Activated CD4-positive, alpha-beta T cell treated with anti-CD3 and anti-CD28 coated beads for 48 hours (primary cell): ENCODE results near the gene MAPK10.
"Not testable (repeated sequence)": the region's sequence is repeated elsewhere in the genome, so short reads cannot be mapped to it uniquely, and the experiment has no call there.

Experiments
- DNase-seq: peaks from one replicate; pipeline ENCODE4 v3.0.0-alpha.2; 2020

Gene MAPK10

GRCh38 chr4:86338521-86338920 is 21.3 kb downstream of the MAPK10 start:
- no peak for DNase-seq

DNA sequence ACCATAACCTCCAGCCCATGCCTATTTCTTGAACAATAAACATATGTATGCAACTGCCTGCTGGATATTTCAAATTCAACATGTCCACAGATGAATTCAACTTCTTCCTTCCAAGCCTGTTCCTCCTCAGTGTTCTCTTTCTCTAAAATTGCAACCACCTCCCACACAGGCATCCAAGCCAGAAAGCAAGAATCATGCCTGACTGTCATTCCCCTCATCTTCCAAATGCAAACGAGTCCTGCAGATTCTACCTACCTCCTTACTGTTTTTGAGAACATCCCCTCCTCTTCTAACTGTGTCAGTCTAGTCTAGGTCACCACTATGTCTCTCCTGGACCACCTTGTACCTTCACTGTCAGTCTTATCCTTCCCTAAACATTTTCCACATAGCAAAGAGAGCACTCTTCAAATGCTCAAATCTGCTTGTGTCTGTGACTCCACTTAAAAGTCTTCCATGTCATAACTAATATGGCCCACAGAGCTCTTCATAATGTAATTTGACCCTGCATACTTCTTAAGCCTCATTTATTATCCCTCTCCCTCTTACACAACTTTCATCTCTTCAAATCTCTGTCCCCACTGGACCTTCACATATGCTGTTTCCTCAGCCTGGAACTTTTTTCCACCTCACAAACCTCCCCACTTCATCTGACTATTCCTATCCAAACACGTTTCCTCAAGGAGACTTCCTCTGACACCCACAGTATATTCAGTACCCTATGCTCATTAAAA is 25.7 kb downstream of the MAPK10 start:
- no peak for DNase-seq

GRCh38 chr4:86333236-86333635 is 26.6 kb downstream of the MAPK10 start:
- DNase-seq: no peak

DNA sequence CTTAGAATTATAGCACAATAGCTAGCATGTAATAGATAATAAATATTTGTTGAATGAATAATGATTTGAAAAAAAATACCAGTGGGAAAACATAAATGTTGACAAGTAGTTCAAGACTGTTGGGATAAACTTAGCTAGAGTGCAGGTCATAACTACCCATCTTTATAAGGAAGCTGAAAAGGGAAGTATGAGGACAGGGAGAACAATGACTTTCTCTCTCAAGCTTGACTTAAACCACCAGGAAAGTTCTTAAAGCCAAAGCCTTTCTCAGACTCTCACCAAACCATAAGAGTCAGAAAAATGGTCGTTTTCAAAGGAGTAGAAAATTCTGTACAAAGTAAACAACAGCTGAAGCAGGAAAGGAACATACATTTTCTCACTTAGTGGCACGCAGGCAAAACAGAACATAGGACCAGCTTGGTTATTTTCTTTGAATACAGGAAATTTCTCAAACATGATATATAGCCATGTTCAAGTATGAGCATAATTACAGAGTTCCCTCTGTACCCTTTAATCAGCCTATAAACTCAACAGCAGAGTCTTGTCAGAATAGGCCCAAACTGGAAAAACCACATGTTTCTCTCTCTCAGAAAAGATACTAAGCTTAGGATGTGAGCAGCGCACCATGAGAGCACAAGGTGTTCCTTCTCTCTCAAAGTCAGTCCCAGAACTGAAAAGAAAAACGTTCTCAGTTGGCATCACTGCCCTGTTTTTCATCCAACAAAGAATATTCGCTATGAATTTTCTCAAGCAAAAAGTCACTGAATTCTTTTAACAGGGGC is 28.7 kb downstream of the MAPK10 start:
- no peak for DNase-seq

DNA sequence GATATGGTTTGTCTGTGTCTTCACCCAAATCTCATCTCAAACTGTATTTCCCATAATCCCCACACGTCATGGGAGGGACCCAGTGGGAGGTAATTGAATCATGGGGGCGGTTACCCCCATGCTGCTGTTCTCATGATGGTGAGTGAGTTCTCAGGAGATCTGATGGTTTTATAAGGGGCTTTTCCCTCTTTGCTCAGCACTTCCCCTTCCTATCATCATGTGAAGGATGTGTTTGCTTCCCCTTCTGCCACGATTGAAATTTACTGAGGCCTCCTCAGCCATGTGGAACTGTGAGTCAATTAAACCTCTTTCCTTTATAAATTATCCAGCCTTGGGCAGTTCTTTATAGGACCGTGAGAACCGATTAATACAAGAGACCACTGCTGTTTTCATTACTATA is 29.4 kb downstream of the MAPK10 start:
- DNase-seq: not testable (repeated sequence)

- DNase-seq: no peak
Observed at GRCh38 chr4:86329431-86329830, 30.4 kb downstream of the MAPK10 start.

GRCh38 chr4:86326400-86326799 is 33.5 kb downstream of the MAPK10 start:
- DNase-seq: no peak

DNA sequence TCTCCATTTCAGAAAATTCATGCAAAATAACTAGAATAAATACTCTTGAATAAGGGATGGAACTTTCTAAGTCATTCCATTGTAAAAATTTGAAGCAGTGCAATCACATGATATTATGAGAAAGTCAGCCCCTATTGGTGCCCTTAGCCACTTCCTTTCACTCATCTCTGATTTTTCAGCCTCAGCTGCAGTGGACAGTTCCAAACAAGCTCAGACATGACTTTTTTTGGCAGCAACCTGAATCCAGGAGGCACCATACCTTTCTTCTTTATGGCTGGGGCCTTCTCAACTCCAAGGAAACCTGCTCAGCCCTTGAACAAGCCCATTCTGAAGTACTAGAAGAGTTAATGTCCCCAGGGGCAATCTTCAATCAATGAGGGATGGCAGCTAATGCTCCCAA is 40.5 kb downstream of the MAPK10 start:
- no peak for DNase-seq

DNA sequence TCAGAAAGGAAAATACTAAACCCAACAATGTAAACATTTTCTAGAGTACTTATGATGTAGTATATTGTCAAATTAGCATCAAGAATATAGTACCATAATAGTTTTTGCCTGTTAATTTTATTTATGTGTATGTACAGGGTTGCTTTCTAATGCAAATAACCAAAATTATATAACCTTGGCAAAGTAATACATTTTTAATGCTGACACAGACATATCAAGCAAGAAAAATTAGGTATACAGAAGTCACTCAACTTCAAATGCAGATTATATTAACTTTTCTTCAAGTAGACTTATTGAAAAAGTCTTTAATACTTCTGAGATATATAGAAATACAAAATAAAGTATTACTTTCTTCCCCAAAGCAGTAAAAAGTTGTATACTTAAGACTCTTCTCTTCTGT is 44.3 kb downstream of the MAPK10 start:
- no peak for DNase-seq

GRCh38 chr4:86313656-86314055 is 46.2 kb downstream of the MAPK10 start:
- DNase-seq: no peak

GRCh38 chr4:86307432-86307831 is 52.4 kb downstream of the MAPK10 start:
- DNase-seq: no peak

- DNase-seq: no peak
Observed at GRCh38 chr4:86306816-86307215, 53.0 kb downstream of the MAPK10 start.

DNA sequence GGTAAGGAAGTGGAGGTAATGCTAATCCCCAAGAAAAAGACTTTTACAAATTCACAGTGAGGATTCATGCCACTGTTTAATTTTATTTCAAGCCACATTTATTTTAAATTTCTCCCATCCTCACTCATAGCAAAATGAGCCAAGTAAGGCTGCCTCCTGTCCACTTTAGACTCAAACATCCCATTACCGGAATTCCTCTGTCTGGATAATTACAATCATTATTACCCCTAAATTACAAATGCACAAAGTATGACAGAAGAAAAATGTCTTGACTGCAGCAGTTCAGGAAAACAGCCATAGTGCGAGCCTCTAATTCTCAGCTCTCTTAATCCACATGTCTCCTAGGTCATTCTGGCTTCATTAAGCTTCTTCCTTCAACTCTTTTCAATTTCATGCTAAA is 57.0 kb downstream of the MAPK10 start:
- DNase-seq: no peak

GRCh38 chr4:86302251-86302650 is 57.6 kb downstream of the MAPK10 start:
- no peak for DNase-seq

DNA sequence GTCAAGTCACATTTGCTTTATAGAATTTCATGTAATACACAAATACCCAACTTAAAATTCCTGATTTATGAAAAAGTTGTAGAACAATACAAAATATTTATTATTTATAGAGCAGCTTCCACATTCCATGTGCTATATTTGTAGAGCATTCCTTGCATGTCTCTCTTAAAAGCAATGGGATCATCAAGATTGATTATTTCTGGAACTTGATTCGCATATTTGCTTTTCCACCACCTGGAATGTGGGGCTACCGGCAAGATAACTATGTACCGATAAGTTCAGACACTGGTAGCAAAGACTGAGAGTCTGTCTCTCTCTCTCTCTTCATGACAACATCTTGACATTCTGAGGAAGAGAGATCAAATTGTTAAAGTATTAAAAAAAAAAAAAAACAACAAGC is 59.3 kb downstream of the MAPK10 start:
- DNase-seq: no peak

- DNase-seq: no peak
Observed at GRCh38 chr4:86296865-86297264, 63.0 kb downstream of the MAPK10 start.

- no peak for DNase-seq
Observed at GRCh38 chr4:86294883-86295282, 65.0 kb downstream of the MAPK10 start.

GRCh38 chr4:86291180-86291579 is 68.7 kb downstream of the MAPK10 start:
- DNase-seq: no peak

GRCh38 chr4:86286726-86287125 is 73.1 kb downstream of the MAPK10 start:
- DNase-seq: no peak

- no peak for DNase-seq
Observed at GRCh38 chr4:86283371-86283770, 76.5 kb downstream of the MAPK10 start.

GRCh38 chr4:86280246-86280645 is 79.6 kb downstream of the MAPK10 start:
- no peak for DNase-seq

DNA sequence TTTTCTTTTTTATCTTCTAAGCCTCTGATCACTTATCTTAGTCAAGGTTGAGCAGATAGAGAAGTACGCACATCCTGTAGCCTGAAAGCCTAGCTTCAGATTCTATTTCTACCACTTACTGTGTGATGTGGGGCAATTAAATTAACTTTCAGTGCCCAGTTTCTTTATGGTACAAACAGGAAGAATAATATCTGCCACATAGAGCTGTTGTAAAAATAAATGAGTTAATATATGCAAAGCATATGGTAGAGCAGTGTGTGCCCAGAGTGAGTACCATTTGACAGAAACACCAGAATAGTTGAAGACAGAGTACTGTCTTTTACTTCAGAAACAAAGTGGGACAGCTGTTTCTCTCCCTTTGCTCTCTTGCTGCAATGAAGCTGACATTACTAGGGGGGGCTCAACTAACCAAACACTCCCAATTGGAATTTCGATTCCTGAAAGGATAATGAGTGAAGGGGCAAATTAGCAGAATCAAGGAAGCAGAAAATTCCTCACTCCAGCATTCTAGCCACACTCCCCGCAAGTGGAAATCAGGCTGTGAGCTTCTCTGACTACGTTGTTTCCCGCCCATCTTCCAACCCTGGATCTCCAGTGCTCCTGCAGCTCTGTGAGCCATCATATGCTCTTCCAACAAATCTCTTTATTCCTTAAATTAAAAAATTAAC is 80.4 kb downstream of the MAPK10 start:
- no peak for DNase-seq

GRCh38 chr4:86278126-86278525 is 81.7 kb downstream of the MAPK10 start:
- DNase-seq: no peak

GRCh38 chr4:86274642-86275041 is 85.2 kb downstream of the MAPK10 start:
- no peak for DNase-seq
